HuH-7 (cell line): ENCODE measurements around the gene PNPLA8.
A peak's percentile ranks its signal among the peaks of the same experiment; 100 is the strongest.
"Not testable (repeated sequence)": the region's sequence is repeated elsewhere in the genome, so short reads cannot be mapped to it uniquely, and the experiment has no call there.

ENCODE experiments used
- DNase-seq: peaks from one replicate; pipeline ENCODE4 v3.0.0; 2011; ENCODE audit warnings: low spot score

Gene PNPLA8

GRCh38 chr7:108467391-108467790, 58.5 kb downstream of the PNPLA8 start:
- DNase-seq = no peak

- DNase-seq = not testable (repeated sequence)
These were observed 59.6 kb downstream of the PNPLA8 start for GRCh38 chr7:108466322-108466721.

- DNase-seq = no peak
These were observed 61.2 kb downstream of the PNPLA8 start for GRCh38 chr7:108464743-108465142.

- DNase-seq = no peak
These were observed 62.3 kb downstream of the PNPLA8 start for GRCh38 chr7:108463613-108464012.

GRCh38 chr7:108461840-108462239, 64.1 kb downstream of the PNPLA8 start:
- no peak for DNase-seq

GRCh38 chr7:108460964-108461363, 65.0 kb downstream of the PNPLA8 start:
- DNase-seq = no peak

GRCh38 chr7:108459922-108460551, 65.9 kb downstream of the PNPLA8 start:
- peak; percentile 63 for DNase-seq

- no peak for DNase-seq
These were observed 68.1 kb downstream of the PNPLA8 start for GRCh38 chr7:108457871-108458270.

GRCh38 chr7:108456845-108457540, 68.9 kb downstream of the PNPLA8 start:
- DNase-seq = no peak

- DNase-seq = peak; percentile 96
These were observed 69.8 kb downstream of the PNPLA8 start, which contains the start of gene NRCAM for GRCh38 chr7:108455998-108456677. Gene NRCAM (minus strand): TSS chr7:108456436. CDS start chr7:108240064, 216,372 bp downstream.

GRCh38 chr7:108455551-108455997, 70.4 kb downstream of the PNPLA8 start:
- no peak for DNase-seq

GRCh38 chr7:108454674-108455550, 71.0 kb downstream of the PNPLA8 start:
- DNase-seq = peak; percentile 63

GRCh38 chr7:108454317-108454673, 71.6 kb downstream of the PNPLA8 start:
- no peak for DNase-seq

- DNase-seq = no peak
These were observed 72.6 kb downstream of the PNPLA8 start for GRCh38 chr7:108453320-108453719.

- peak; percentile 51 for DNase-seq
These were observed 73.2 kb downstream of the PNPLA8 start for GRCh38 chr7:108452707-108453106.

- DNase-seq = no peak
These were observed 74.6 kb downstream of the PNPLA8 start for GRCh38 chr7:108451296-108451848.

GRCh38 chr7:108450160-108450559, 75.8 kb downstream of the PNPLA8 start:
- DNase-seq = no peak

- no peak for DNase-seq
These were observed 76.4 kb downstream of the PNPLA8 start for GRCh38 chr7:108449521-108449920.

- DNase-seq = no peak
These were observed 77.1 kb downstream of the PNPLA8 start for GRCh38 chr7:108448584-108449505.

- no peak for DNase-seq
These were observed 83.8 kb downstream of the PNPLA8 start for GRCh38 chr7:108442039-108442568.
